ENCODE measurements around the gene MAP3K1.
A peak's percentile ranks its signal among the peaks of the same experiment; 100 is the strongest.

DNA sequence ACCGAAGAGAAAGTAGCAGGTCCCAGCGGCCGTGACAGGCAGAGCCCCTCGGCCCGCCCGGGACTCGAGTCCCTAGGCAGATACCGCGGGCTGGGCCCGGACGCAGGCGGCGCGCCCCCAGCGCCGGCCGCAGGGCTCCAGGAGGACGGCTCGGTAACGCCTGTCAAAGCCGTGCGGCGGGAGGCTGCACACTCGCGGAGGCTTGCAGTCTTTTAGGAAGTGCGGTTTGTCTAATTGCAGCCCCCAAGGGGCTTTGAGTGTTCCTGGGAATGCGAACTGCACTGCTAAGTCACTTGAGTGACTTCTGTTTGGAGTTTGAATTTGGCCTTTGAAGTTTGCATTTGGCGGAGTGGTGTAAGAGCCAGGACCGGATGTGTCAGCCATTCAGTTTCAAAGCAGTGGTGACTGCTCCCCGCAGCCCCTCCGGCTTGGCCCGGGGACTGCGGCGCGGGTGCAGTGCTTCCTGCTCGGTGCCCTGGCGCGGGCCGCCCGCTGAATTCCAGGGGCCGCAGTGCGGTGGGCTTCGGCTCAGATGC lies 1.3 kb downstream of the MAP3K1 start:
- TF ChIP-seq, protein P1, sequence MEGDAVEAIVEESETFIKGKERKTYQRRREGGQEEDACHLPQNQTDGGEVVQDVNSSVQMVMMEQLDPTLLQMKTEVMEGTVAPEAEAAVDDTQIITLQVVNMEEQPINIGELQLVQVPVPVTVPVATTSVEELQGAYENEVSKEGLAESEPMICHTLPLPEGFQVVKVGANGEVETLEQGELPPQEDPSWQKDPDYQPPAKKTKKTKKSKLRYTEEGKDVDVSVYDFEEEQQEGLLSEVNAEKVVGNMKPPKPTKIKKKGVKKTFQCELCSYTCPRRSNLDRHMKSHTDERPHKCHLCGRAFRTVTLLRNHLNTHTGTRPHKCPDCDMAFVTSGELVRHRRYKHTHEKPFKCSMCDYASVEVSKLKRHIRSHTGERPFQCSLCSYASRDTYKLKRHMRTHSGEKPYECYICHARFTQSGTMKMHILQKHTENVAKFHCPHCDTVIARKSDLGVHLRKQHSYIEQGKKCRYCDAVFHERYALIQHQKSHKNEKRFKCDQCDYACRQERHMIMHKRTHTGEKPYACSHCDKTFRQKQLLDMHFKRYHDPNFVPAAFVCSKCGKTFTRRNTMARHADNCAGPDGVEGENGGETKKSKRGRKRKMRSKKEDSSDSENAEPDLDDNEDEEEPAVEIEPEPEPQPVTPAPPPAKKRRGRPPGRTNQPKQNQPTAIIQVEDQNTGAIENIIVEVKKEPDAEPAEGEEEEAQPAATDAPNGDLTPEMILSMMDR (conservative IDR thresholded peaks at IDR 0.05) = peak; percentile 15; the same call in 1 of the 2 replicates
- TF ChIP-seq ZFX (IDR thresholded peaks at IDR 0.05) = peak; percentile 31
